Right renal pelvis (tissue), 4 donors: Measurements from ENCODE around the gene ARF6. TPM values are rescaled to one million over a fixed set of nuclear protein-coding genes. Genes with fewer than 3 reads are reported as not detected.
"Not testable (repeated sequence)": the region's sequence is repeated elsewhere in the genome, so short reads cannot be mapped to it uniquely, and the experiment has no call there.

Experiments used
- DNase-seq, 4 donors: peaks; one replicate each; pipeline ENCODE4 v3.0.0-alpha.2; 2013; ENCODE audit warnings: low read depth in 4 of 4, low spot score in 3 of 4, missing footprints in 1 of 4
- polyA plus RNA-seq, 4 donors: library from polyadenylated mRNA; unstranded; fragments of 120-200 nt; gene quantifications; one replicate each; pipeline ENCODE4 v1.2.1, GENCODE V29; 2013; ENCODE audit not compliant: insufficient read length in 4 of 4

Gene ARF6
- polyA plus RNA-seq, 4 donors: 88.6 to 112 (median 103) TPM

GRCh38 chr14:49902679-49903246 is 9.9 kb downstream of the ARF6 start:
- not testable (repeated sequence) for DNase-seq

GRCh38 chr14:49904270-49904669 is 11.4 kb downstream of the ARF6 start:
- no peak for DNase-seq

GRCh38 chr14:49905989-49906388 is 13.1 kb downstream of the ARF6 start:
- DNase-seq: no peak

DNA sequence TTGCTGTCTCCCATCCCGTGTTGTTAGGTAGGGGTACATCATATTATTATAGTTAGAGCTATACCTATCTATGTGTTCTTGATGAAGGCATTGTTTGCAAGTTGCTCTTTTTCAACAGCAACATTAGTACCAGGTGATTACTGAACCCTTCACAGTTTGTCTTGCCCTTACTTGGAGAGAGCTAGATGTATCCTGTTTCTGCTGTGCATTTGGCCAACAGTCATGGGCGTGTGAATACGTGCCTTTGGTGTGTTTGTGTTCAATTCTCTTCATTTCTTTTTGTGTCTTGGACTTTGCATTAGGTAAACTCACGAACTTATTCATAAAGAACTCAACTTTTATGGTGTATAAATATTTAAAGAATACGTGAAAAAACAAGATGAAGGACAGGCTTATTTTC is 14.3 kb downstream of the ARF6 start:
- DNase-seq: no peak

DNA sequence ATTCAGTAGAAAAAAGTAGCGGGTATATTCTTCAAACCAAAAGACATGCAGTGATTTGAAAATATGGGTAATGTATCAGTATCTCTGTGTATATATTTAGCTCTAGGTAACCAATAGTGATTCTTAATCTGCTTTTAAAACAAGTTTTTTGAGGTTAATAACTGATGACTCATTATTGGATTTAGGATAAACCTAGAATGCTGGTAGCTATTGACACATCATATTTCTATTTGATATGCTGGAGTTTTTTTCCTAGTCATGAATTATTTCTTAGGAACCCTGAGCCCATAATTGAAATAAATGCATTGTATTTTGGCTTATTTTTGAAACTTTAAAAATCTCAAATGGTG is 15.5 kb downstream of the ARF6 start:
- DNase-seq: no peak

- DNase-seq: no peak
Observed at GRCh38 chr14:49909016-49909415, 16.1 kb downstream of the ARF6 start.

GRCh38 chr14:49915085-49915484 is 22.2 kb downstream of the ARF6 start:
- DNase-seq: no peak

- DNase-seq: no peak
Observed at GRCh38 chr14:49918706-49919105, 25.8 kb downstream of the ARF6 start.

- no peak for DNase-seq
Observed at GRCh38 chr14:49919825-49920659, 27.2 kb downstream of the ARF6 start.

- DNase-seq: no peak
Observed at GRCh38 chr14:49920935-49921334, 28.1 kb downstream of the ARF6 start.

- no peak for DNase-seq
Observed at GRCh38 chr14:49921401-49921800, 28.5 kb downstream of the ARF6 start.

DNA sequence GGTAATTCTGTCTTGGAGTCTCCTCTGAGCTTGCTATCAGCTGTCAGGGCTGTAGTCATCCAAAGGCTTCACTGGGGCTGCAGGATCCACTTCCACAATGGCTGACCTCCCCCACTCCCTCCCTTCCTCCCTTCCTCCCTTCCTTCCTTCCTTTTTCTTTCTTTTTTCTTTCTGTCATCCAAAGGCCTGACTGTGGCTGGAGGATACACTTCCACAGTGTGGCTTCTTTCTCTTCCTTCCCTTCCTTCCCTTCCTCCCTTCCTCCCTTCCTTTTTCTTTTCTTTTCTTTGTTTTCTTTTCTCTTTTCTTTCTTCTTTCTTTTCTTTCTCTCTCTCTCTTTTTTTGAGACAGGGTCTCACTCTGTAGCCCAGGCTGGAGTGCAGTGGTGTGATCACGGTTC is 30.6 kb downstream of the ARF6 start:
- DNase-seq: no peak

- no peak for DNase-seq
Observed at GRCh38 chr14:49923881-49924280, 31.0 kb downstream of the ARF6 start.

DNA sequence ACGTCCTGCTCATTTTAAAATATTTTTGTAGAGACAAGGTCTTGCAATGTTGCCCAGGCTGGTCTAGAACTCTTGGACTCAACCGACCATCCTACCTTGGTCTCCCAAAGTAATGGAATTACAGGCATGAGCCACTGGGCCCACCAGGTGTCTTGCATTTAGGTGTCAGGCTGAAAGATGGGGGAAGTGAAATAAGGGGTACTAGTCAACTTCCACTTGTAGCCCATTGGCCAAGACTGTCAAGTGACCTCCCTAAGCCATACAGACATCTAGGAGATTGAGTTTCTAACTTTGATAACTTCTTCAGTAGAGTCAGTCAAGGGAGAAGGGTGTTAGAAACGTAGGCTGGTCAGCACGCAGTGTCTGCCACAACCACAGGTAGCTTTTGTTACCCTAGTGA is 32.0 kb downstream of the ARF6 start:
- no peak for DNase-seq

DNA sequence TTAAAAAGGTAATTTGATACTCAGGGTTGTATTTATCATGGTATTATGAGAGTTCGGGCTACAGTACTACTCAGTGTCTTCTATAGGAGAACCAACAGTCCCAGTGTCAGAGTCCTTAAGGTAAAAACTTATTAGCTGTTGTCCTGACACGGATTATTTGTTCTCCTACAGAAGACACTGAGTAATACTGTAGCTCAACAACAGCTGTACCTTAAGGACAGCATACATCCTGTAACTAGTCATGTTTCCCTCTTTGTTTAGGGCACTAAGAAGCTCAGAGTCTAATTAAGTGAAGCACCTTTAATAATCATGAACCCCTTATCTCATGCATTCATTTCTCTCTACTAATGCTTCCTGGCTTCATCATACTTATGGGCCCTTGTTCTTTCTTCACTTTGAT is 33.9 kb downstream of the ARF6 start:
- DNase-seq: no peak

DNA sequence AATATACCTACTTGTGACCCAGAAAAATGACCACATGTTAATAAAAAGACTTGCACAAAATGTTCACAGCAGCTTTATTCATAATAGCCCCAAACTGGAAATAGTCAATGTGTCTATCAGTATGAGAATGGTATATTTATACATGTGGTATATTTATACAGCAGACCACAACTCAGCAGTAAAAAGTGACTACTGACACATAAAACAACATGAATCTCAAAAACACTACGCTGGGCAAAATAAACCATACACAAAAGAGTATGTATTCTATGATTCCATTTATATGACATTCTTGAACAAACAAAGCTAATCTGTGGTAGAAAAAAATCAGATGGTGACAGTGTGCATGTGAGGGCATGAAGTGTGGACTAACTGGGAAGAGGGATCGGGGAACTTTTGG is 35.1 kb downstream of the ARF6 start:
- no peak for DNase-seq

GRCh38 chr14:49930720-49931119 is 37.8 kb downstream of the ARF6 start:
- DNase-seq: no peak

DNA sequence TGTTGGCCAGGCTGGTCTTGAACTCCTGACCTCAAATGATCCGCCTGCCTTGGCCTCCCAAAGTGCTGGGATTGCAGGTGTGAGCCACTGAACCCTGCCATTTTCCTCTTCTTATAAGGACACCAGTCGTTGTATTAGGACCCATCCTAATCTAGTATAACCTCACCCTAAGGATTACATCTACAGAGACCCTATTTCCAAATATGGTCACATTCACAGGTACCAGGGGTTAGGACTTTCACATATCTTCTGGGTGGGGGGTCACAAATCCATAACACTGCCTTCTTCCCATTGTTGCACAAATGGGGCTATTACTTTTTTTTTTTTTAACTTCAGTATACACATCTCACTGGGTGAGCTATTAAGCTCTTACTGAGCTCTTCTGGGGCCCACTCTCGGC is 38.6 kb downstream of the ARF6 start:
- DNase-seq: no peak

DNA sequence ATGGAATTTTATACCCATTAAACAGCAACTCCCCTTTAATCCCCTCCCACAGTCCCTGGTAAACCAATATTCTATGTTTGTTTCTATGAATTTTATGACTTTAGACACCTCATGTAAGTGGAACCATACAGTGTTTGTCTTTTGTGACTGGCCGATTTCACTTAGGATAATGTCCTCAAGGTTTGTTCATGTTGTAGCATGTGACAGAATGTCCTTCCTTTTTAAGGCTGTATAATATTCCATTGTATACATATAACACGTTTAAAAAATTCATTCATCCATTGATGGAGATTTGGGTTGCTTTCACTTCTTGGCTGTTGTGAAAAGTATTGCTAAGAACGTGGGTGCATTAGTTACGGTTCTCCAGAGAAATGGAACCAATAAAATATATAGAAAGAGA is 40.2 kb downstream of the ARF6 start:
- DNase-seq: no peak

DNA sequence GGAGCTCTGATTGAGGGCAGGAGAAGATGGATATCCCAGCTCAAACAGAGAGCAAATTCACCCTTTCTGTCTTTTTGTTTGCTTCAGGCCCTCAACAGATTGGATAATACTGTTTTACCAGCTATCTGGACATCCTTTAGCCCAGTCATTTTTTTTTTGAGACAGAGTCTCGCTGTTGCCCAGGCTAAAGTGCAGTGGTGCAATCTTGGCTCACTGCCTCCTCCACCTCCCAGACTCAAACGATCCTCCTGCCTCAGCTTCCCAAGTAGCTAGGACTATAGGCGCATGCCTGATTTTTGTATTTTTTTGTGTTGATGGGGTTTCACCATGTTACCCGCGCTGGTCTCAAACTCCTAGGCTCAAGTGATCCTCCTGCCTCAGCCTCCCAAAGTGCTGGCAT is 40.8 kb downstream of the ARF6 start:
- DNase-seq: no peak

- DNase-seq: no peak
Observed at GRCh38 chr14:49934646-49935045, 41.8 kb downstream of the ARF6 start.

GRCh38 chr14:49935526-49935925 is 42.6 kb downstream of the ARF6 start:
- DNase-seq: no peak

- DNase-seq: not testable (repeated sequence)
Observed at GRCh38 chr14:49936246-49936645, 43.4 kb downstream of the ARF6 start.
